Skin of body (tissue), 2 donors: ENCODE data around the gene PHF11. TPM values are rescaled to one million over a fixed set of nuclear protein-coding genes. Genes with fewer than 3 reads are reported as not detected.
"Not testable (repeated sequence)": the region's sequence is repeated elsewhere in the genome, so short reads cannot be mapped to it uniquely, and the experiment has no call there.

Experiments used
- DNase-seq: peaks from one replicate; lab custom pipeline; 2025; lab: John Stamatoyannopoulos, UW
- total RNA-seq: library from RNA; depleted of rRNA; stranded (reverse); fragments of >200 nt; gene quantifications from one replicate; pipeline ENCODE4 v1.2.3, GENCODE V29; 2014

PHF11 gene
- total RNA-seq, 1 donor from 2014 or later = 20.7 TPM

DNA sequence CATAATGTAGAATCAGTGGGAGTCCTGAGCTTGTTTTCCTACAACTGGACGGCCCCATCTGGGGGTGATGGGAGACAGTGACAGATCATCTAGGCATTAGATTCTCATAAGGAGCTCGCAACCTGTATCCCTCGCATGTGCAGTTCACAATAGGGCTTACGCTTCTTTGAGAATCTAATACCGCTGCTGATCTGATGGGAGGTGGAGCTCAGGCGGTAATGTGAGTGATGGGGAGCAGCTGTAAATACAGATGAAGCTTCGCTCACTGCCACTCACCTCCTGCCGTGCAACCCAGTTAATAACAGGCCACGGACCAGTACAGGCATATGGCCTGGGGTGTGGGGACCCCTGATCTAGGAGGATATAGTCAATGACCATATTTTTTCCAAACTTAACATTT lies 50.8 kb downstream of the PHF11 start:
- no peak for DNase-seq

DNA sequence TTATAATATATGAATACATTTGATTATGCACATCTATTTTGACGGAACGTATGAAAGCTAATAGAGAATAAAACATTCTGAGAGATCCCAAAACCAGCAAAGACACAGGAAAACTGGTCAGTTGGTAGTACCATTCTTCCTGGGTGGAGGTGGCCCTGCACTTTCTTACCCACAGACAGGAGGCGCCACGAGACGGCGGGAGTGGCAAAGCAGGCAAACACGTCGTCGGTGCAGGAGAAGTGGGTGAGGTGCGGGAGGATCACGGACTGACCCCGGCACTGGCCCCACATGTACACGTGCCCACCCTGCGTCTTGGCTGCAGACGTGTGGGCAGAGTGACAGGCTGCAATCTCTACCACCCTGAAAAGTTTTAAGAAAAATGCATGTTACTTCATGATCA lies 53.5 kb downstream of the PHF11 start:
- no peak for DNase-seq

DNA sequence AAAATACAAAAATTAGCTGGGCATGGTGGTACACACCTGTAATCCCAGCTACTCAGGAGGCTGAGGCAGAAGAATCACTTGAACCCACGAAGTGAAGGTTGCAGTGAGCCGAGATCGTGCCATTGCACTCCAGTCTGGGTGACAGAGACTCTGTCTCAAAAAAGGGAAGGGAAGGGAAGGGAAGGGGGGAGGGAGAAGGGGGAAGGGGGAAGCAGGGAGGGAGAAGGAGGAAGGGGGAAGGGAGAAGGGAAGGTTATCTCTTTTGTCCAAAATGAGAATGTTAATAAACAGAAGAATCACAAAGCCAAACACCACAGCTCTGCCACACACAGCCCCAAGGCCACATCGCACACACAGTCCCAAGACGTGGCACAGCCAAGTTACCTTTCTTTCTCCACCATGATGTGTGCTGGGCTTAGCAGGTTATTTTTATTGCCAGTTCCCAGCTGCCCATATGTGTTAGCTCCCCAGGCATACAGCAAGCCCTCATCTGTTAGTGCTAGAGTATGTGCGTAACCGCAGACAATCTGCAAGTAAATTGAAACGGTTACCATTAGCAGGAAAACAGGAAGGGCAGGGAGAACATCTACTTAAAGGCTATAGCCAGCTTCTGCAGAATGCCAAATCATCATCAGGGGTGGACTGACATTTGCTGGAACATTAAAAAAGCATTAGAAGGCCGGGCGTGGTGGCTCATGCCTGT lies 55.3 kb downstream of the PHF11 start:
- DNase-seq = no peak

DNA sequence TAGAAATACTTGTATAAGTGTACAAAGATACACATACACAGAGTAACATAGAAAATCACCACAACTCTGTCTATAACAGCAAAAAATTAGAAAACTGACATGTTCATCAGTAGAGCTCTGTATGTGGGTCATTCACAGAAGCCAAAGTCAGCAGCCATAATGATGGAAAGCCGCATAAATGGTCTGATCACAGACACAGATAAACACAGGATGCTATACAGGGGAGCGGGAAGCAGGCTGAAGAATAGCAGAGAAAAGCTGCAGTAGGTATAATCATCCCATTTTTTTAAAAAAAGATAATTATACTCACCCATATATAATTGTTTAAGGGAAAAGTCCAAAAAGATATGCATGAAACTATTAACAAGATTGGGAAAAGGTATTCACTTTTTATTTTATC lies 58.1 kb downstream of the PHF11 start:
- no peak for DNase-seq

DNA sequence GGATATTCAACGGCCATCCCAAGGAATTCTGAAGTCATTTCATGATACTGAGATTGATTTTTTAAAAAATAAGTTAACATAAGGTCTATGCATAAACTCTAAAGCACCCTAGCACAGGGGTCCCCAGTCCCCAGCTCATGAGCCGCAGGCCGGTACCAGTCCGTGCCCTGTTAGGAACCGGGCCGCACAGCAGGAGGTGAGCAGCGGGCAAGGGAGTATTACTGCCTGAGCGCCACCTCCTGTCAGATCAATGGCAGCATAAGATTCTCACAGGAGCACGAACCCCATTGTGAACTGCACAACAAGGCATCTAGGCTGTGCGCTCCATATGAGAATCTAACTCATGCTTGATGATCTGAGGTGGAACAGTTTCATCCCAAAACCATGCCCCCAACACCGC lies 58.6 kb downstream of the PHF11 start:
- no peak for DNase-seq

- no peak for DNase-seq
These were observed 63.3 kb downstream of the PHF11 start for GRCh38 chr13:49559006-49559405.

DNA sequence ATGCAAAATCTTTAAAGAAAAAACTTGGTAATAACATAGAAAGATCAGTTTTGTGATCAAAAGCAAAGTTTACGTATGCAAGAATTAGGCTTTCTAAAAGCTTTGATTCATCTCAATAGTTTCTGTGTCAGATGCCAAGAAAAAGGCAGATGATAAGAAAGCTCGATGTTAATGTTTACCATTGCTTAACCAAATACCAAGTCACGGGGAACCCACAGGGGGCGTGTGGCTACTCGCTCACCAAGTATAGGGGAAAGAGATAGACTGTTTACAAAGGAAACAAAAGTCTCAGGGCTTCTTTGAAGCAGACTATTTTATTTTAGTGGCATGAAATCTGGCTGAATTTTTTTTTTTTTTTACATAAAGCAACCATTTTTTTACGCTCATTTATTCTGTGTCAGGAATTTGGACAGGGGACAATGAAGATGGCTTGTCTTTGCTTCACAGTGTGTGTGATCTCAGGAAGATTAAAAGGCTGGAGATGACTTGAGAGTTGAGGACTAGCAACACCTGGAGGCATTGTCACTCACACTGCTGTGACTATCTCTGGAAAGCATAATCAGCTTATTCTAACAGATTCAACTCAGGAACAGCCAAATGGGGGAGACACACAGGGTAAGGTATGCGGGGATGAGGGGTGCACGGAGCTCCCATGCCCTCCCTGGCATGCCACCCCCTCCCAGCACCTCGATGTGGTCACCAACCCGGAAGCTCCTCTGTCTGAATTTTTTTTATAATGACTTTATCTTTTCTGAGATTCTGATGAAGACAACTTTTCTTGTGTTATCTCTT lies 64.7 kb downstream of the PHF11 start:
- DNase-seq = peak; percentile 14

DNA sequence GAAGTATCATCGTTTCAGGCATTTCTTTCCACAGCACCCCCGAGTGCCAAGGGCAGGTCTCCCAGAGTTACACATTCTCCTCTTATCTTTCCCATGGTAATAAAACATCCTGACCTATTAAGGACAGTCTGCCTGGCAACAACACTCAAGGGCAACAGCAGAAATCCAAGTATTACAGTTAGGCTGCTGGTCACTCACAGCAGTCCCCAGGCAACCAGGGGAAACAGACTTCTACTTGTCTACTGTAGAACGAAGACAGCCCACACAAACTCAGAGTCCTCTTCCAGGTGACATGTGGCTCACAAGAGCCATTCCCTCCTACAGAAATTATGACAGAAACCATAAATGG lies 65.3 kb downstream of the PHF11 start:
- no peak for DNase-seq

DNA sequence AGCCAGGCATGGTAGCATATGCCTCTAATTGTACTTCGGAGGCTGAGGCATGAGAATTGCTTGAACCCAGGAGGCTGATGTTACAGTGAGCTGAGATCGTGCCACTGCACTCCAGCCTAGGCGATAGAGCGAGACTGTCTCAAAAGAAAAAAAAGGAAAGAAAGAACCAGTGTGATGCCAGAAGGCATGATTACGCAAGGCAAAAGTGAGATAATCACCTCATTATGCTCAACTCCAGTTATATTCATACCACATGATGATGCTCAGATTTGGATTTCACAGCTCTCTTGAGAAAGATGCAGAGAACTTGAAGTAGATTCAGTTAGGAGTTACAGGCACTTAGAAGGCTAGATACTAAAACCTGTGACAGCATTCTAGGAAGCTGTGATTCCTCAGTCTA lies 67.8 kb downstream of the PHF11 start:
- DNase-seq = peak; percentile 4

DNA sequence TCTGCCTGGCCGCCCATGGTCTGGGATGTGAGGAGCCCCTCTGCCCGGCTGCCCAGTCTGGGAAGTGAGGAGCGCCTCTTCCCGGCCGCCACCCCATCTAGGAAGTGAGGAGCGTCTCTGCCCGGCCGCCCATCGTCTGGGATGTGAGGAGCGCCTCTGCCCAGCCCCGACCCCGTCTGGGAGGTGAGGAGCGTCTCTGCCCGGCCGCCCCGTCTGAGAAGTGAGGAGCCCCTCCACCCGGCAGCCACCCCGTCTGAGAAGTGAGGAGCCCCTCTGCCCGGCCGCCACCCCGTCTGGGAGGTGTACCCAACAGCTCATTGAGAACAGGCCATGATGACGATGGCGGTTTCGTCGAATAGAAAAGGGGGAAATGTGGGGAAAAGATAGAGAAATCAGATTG lies 69.7 kb downstream of the PHF11 start:
- DNase-seq = not testable (repeated sequence)

- DNase-seq = no peak
These were observed 70.7 kb downstream of the PHF11 start for GRCh38 chr13:49566461-49566860.

- DNase-seq = no peak
These were observed 71.7 kb downstream of the PHF11 start for GRCh38 chr13:49567491-49567890.

DNA sequence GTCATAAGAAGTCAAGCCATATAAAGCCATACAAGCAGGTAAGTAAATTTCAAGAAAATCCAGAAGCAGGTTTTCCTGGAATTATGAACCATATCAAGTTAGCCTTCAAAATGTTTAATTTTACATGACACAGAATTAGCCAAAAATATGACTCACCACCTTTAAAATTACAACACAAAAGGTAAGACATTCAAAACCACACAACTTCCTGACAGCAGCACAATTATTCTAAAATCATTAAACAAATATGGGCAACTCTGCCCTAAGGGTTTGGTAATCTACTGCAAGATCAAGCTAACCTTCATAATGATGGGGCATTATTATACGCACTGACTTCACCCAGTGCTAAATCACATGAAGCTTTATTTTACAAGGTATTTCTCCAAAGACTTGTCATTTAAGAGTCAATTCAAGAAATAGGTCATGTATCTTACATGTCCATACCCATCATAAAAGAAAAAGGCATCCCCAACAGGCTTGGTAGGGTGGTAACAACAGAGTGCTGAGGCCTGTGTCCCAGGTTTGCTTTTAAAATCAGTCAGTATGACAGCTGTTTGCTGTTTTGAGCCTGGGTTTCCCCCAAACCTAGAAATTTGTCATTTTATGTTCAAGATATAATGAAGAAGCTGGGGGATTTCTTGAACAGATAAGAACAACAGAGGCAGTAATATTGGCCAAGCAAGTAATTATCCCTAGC lies 74.4 kb downstream of the PHF11 start:
- no peak for DNase-seq

- DNase-seq = no peak
These were observed 75.8 kb downstream of the PHF11 start for GRCh38 chr13:49571299-49572240.

Other genes with a start within 250 kb of the PHF11 start
- gene CDADC1, start 248.0 kb upstream of the PHF11 start, total RNA-seq = 5.4 TPM
- 10.9 TPM for gene CAB39L, start 51.9 kb upstream of the PHF11 start, total RNA-seq
- 9.9 TPM for gene SETDB2, start 51.7 kb upstream of the PHF11 start, total RNA-seq
- gene RCBTB1, start 89.6 kb downstream of the PHF11 start, total RNA-seq = 12.5 TPM
- 0.59 TPM for gene ARL11, start 132.6 kb downstream of the PHF11 start, total RNA-seq
- gene EBPL, start 195.5 kb downstream of the PHF11 start, total RNA-seq = 54.2 TPM